Kidney epithelial cell (primary cell): ENCODE results near the gene OSTF1. TPM values are rescaled to one million over a fixed set of nuclear protein-coding genes. Genes with fewer than 3 reads are reported as not detected.

Source experiments
- DNase-seq: peaks from one replicate; pipeline ENCODE4 v3.0.0-alpha.2; 2010; ENCODE audit warnings: low read depth
- H3K27me3 ChIP-seq: 2 replicates; pipeline ENCODE4 v1.6.0; 2011; ENCODE audit warnings: low read length; ENCODE audit not compliant: control insufficient read depth, insufficient read depth
- H3K36me3 ChIP-seq: 2 replicates; pipeline ENCODE4 v1.5.1; 2011; ENCODE audit warnings: low read length; ENCODE audit not compliant: control insufficient read depth, insufficient read depth
- H3K4me3 ChIP-seq: 2 replicates; pipeline ENCODE4 v1.5.1; 2011; ENCODE audit warnings: low read depth, mild to moderate bottlenecking, control low read depth, low read length
- CTCF ChIP-seq: IDR thresholded peaks from 2 replicates; pipeline ENCODE4 v1.5.1; 2011; ENCODE audit warnings: mild to moderate bottlenecking, moderate library complexity, low read length, control low read depth, inconsistent platforms; ENCODE audit not compliant: insufficient read depth, poor library complexity, severe bottlenecking
- total RNA-seq: library from RNA; depleted of rRNA; stranded (reverse); fragments of >200 nt; gene quantifications from 2 replicates; pipeline ENCODE4 v1.2.3, GENCODE V29; 2015

Gene OSTF1
- total RNA-seq, 1 donor from 2014 or later, result 12.3 TPM

DNA sequence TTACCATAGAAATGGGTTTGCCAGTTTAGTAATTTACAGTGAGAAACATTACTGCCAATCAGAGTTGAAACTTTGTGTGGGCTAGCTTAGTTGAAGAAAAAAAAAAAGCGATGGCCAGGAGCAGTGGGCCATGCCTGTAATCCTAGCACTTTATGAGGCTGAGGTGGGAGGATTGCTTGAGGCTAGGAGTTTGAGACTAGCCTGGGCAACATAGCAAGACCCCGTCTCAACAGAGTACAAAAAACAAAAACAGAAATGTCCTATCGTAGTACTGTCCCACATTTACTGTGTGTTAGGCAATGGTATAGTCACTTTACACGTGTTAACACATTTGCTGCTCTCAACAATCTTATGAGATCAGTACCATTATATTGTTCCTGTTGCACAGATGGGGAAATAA is 2.3 kb downstream of the OSTF1 start:
- no peak for TF ChIP-seq CTCF
- Histone ChIP-seq H3K4me3 (no peak overlapping the region), H3K36me3 (no peaks in the 10 kb centered on the region), H3K27me3 (no peaks in the 10 kb centered on the region)
- no peak for DNase-seq

DNA sequence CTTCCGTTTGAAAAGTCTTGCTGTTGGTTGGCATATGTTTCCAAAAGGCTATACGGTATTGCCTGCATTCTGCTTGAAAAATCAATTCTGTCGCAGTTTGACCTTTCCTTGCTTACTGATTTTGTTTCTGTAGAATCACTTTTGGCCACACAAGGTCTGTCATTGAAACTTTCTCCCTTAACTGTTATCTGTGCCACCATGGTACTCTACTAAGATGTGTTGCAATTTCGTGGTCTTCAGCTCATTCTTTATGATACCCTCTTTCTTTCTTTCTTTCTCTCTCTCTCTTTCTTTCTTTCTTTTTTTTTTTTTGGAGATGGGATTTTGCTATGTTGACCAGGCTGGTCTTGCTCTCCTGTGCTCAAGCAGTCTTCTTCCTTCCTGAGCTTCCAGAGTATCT is 4.5 kb downstream of the OSTF1 start:
- H3K27me3 ChIP-seq, result no peaks in the 10 kb centered on the region
- no peak for TF ChIP-seq CTCF

DNA sequence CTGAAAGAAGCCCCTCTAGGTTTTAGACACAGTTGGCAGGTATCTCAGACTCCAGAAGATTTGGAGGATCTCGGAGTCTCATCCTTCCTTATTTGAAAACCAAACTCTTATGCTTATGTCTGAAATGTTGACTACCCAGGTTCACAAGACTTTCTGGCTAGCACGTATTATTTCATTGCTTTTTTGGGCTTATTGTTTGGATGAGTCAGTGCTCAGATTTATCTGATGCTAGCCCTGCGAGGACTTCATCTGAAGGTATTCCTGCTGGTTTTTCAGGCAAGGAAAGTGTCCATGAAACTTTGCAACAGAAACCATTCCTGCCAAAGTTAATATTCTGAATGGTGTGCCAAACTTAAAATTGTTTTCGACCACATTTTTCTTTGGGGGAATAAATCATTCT is 8.5 kb downstream of the OSTF1 start:
- no peak for DNase-seq
- Histone ChIP-seq H3K36me3 (no peaks in the 10 kb centered on the region), H3K27me3 (no peaks in the 10 kb centered on the region), H3K4me3 (no peak overlapping the region)
- no peak for TF ChIP-seq CTCF

More for the DNA sequence above, 4.5 kb downstream of the OSTF1 start:
- Histone ChIP-seq H3K36me3 (no peaks in the 10 kb centered on the region), H3K4me3 (no peak overlapping the region)
- no peak for DNase-seq

DNA sequence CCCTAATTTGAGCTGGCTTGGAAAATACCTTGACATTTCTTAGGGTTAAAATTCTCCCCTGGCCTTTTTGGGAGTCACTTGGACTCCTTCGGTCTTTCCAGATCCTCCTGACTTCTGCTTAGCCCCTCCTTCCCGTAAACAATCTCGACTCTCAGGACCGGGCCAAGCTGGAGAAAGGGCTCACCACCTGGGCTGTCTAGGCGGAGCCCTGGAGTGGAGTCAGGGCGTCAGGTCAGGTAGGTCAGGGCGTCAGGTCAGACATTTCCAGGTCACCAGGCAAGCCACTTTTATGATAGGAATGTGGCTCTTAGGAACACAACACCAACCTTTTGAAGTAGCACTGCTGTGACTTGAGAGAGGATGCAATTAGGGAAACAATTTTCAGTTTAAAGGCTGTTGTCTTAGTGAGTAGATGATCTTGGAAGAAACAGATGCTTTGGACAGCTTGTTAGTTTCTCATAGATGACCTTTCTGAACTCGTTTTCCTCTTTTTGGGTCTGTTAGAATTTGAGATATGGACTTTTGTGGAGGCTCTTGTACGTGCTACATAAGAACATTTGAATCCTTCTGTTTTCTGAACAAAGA is 12.8 kb downstream of the OSTF1 start:
- Histone ChIP-seq H3K27me3 (no peaks in the 10 kb centered on the region), H3K36me3 (no peaks in the 10 kb centered on the region), H3K4me3 (no peak overlapping the region)
- DNase-seq, result no peak
- TF ChIP-seq CTCF, result no peak

DNA sequence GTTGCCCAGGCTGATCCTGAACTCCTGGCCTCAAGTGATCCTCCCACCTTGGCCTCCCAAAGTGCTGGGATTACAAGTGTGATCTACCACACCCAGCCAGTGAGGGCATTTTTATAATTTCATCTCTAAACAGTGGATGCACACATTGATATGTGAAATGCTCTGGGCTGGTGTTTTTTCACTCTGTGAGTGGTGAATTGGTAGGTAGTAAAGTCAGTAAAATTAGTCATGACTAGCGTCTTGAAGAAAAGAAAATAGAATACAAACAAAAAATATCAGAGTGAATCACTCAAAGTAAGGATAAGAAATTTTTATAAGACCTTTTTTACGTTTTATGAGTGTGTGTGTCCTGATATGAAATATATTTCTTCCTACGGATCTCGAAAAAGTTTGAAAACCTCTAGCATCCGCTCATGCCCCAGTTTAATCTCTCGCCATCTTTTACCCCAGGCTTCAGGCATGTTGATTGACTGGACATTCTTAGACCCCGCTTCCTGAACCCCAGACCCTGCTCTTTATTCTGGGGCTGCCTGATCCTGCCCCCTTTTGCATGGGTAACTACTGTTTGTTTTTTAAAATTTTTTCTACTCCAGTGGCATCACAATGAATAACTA is 14.0 kb downstream of the OSTF1 start:
- no peaks in the 10 kb centered on the region for H3K36me3 ChIP-seq
- no peaks in the 10 kb centered on the region for H3K27me3 ChIP-seq
- H3K4me3 ChIP-seq, result no peak overlapping the region
- TF ChIP-seq CTCF, result no peak
- DNase-seq, result no peak

- Histone ChIP-seq H3K4me3 (no peak overlapping the region), H3K36me3 (no peaks in the 10 kb centered on the region), H3K27me3 (no peaks in the 10 kb centered on the region)
- no peak for DNase-seq
- TF ChIP-seq CTCF, result no peak
Observed at GRCh38 chr9:75104607-75105006, 16.3 kb downstream of the OSTF1 start.
